Body of pancreas (tissue), 4 donors: ENCODE data around the gene ZNF410. TPM values are rescaled to one million over a fixed set of nuclear protein-coding genes. Genes with fewer than 3 reads are reported as not detected.
"Not testable (repeated sequence)": the region's sequence is repeated elsewhere in the genome, so short reads cannot be mapped to it uniquely, and the experiment has no call there.

Experiments used
- ATAC-seq: fragments of 150-250 bp; one replicate; pipeline ENCODE4 v1.9.1; 2016
- DNase-seq, 4 donors: peaks; one replicate each; pipeline ENCODE4 v3.0.0-alpha.2; 2019
- H3K27ac ChIP-seq, 4 donors: fragments of 200-600 bp; sonication (generic); 1 replicate in 3 of 4; 2 replicates in 1 of 4; pipeline versions ENCODE4 v1.5.1 to v1.6.1; 2016 to 2019; ENCODE audit warnings: mild to moderate bottlenecking in 1 of 4, mixed read lengths in 1 of 4, moderate library complexity in 1 of 4
- H3K27me3 ChIP-seq, 2 donors: fragments of 200-600 bp; sonication (generic); one replicate each; pipeline ENCODE4 v1.6.0; 2016; ENCODE audit warnings: mild to moderate bottlenecking in 1 of 2
- H3K36me3 ChIP-seq, 2 donors: fragments of 200-600 bp; sonication (generic); replicated peaks in 1 of 2; 2 replicates each; pipeline ENCODE4 v1.5.1; 2016; ENCODE audit warnings: low read depth in 2 of 2; ENCODE audit not compliant: insufficient read depth in 1 of 2
- H3K4me1 ChIP-seq: fragments of 200-600 bp; sonication (generic); one replicate; pipeline ENCODE4 v1.6.0; 2016
- H3K4me3 ChIP-seq, 2 donors: fragments of 200-600 bp; sonication (generic); 1 replicate in 1 of 2; 2 replicates in 1 of 2; pipeline ENCODE4 v1.5.1; 2016 to 2019
- H3K9me3 ChIP-seq, 3 donors: fragments of 200-600 bp; sonication (generic); 1 replicate in 2 of 3; 2 replicates in 1 of 3; pipeline ENCODE4 v1.5.1; 2016
- CTCF ChIP-seq, 7 experiments: fragments of 450-650 bp in 4 of 7; fragments of 200-600 bp in 3 of 7; sonication (generic) in 3 of 7; IDR thresholded peaks; one replicate each; pipeline ENCODE4 v1.5.1; 2016 to 2019; ENCODE audit warnings: antibody characterized with exemption in 7 of 7
- POLR2A ChIP-seq, 3 donors: fragments of 450-650 bp; IDR thresholded peaks; one replicate each; pipeline ENCODE4 v1.6.1; 2016; ENCODE audit warnings: antibody characterized with exemption in 3 of 3, mild to moderate bottlenecking in 2 of 3
- WGBS, 2 donors: methylation state at CpG; one replicate each; pipeline ENCODE4 v1.1.5; 2017; 5-methylcytosine and 5-hydroxymethylcytosine counted together
- intact Hi-C: fragments of 100-400 bp; cut with DNase I; formaldehyde crosslinking; loops from one replicate; pipeline ENCODE4 v1.15.1; 2023
- total RNA-seq, 2 donors: library from RNA; depleted of rRNA; stranded (reverse); fragments of >200 nt; gene quantifications; one replicate each; pipeline ENCODE4 v1.1.0, GENCODE V29; 2016

The ZNF410 gene
- total RNA-seq, 2 donors from 2014 or later = 18.8 to 25.9 TPM

GRCh38 chr14:73903028-73903427 lies 16.4 kb downstream of the ZNF410 start:
- no peaks in the 10 kb centered on the region for H3K9me3 ChIP-seq
- DNase-seq (no peak), ATAC-seq (no peak)
- H3K4me1 ChIP-seq = no peaks in the 10 kb centered on the region
- WGBS, 2 donors = 67 to 100% methylated on average over 3 of the region's 3 CpGs
- no peaks in the 10 kb centered on the region for H3K27me3 ChIP-seq
- no peak overlapping the region for H3K4me3 ChIP-seq
- no peak overlapping the region for H3K27ac ChIP-seq
- intact Hi-C loops = no loop called here
- TF ChIP-seq POLR2A (IDR thresholded peaks at IDR 0.05) (no peak), CTCF (IDR thresholded peaks at IDR 0.05) (no peak)
- H3K36me3 ChIP-seq = peaks cover 10 to 30% of the 10 kb centered on the region in 2 donors

- ATAC-seq = no peak
- Histone ChIP-seq H3K9me3 (no peaks in the 10 kb centered on the region), H3K27ac (no peak overlapping the region), H3K4me3 (no peak overlapping the region), H3K4me1 (peaks cover 8% of the 10 kb centered on the region), H3K36me3 (peaks cover 5 to 21% of the 10 kb centered on the region in 2 donors), H3K27me3 (no peaks in the 10 kb centered on the region)
- no peak for TF ChIP-seq POLR2A (IDR thresholded peaks at IDR 0.05)
- no peak for TF ChIP-seq CTCF (IDR thresholded peaks at IDR 0.05)
- no peak for DNase-seq
- WGBS, 2 donors = 100% methylated on average over 1 of the region's 1 CpG
- intact Hi-C loops = no loop called here
Measured at GRCh38 chr14:73909681-73910080, 23.0 kb downstream of the ZNF410 start.

- ATAC-seq = no peak
- Histone ChIP-seq H3K4me1 (peaks cover 8% of the 10 kb centered on the region), H3K27ac (no peak overlapping the region), H3K9me3 (no peaks in the 10 kb centered on the region), H3K27me3 (no peaks in the 10 kb centered on the region), H3K36me3 (peaks cover 0 to 7% of the 10 kb centered on the region in 2 donors), H3K4me3 (no peak overlapping the region)
- no peak for TF ChIP-seq CTCF (IDR thresholded peaks at IDR 0.05)
- TF ChIP-seq POLR2A (IDR thresholded peaks at IDR 0.05) = no peak
- 38 to 54% methylated on average over 3 of the region's 3 CpGs for WGBS, 2 donors
- intact Hi-C loops = no loop called here
- DNase-seq = no peak
Measured at GRCh38 chr14:73913256-73913655, 26.6 kb downstream of the ZNF410 start.

- ATAC-seq = no peak
- intact Hi-C loops = no loop called here
- no peak overlapping the region for H3K27ac ChIP-seq
- H3K4me1 ChIP-seq = peaks cover 8% of the 10 kb centered on the region
- TF ChIP-seq CTCF (IDR thresholded peaks at IDR 0.05) (no peak), POLR2A (IDR thresholded peaks at IDR 0.05) (no peak)
- H3K9me3 ChIP-seq = no peaks in the 10 kb centered on the region
- peaks cover 0 to 10% of the 10 kb centered on the region in 2 donors for H3K36me3 ChIP-seq
- no peaks in the 10 kb centered on the region for H3K27me3 ChIP-seq
- DNase-seq = no peak
- WGBS, 2 donors = 91 to 93% methylated on average over 6 of the region's 6 CpGs
- H3K4me3 ChIP-seq = no peak overlapping the region
Measured at GRCh38 chr14:73916324-73916723, 29.7 kb downstream of the ZNF410 start.

GRCh38 chr14:73919457-73919856 lies 32.8 kb downstream of the ZNF410 start:
- H3K9me3 ChIP-seq, H3K4me3 ChIP-seq, DNase-seq, H3K4me1 ChIP-seq, H3K27ac ChIP-seq, ATAC-seq, H3K27me3 ChIP-seq, intact Hi-C loops: not testable (repeated sequence)
- WGBS, 2 donors = 91 to 93% methylated on average over 2 of the region's 2 CpGs
- peaks cover 6 to 38% of the 10 kb centered on the region in 2 donors for H3K36me3 ChIP-seq
